ENCODE measurements around the gene C9orf78. TPM values are rescaled to one million over a fixed set of nuclear protein-coding genes. Genes with fewer than 3 reads are reported as not detected.

The C9orf78 gene
- total and polyA plus RNA-seq, 2 of the 8 experiments (the other 6 are each of a cell fraction or from before 2014, with no cell fraction given), result 17.4 to 40.6 TPM

DNA sequence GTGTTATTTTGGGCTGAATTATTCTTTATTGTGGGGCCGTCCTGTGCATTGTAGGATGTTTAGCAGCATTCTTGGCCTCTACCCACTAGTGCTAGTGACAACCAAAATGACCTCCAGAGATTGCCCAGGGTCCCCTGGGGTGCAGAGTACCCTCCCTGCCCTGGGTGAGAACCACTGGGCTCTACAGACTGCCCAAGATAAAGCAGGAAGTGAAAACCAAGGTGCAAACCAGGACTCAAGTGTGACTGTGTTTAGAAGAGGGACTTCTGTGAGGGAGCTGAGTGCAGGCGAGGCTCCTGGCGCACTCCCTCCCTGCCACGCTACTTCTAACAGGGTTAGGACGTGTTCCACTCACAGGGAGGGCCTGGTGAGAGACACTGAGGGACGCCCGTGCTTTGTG, 41.7 kb upstream of the C9orf78 start:
- CTCF ChIA-PET (ENCODE audit: partially characterized antibody), result interaction anchor here (1.0 to 1.8 kb wide), 2 partner anchors 10 to 12 kb away, joined by 5 to 6 read pairs; no protein-coding TSS in a partner anchor
- Histone ChIP-seq H2BK5ac (ENCODE audit: low read depth, low read length) (no peak overlapping the region), H3K4me3 (ENCODE audit: extremely low read depth in 1 of 4, insufficient read depth in 2 of 4, low read depth in 3 of 4, low read length in 4 of 4) (no peak overlapping the region), H3K4ac (replicated peaks; ENCODE audit: insufficient read length, low read depth, low read length) (no peak overlapping the region), H3K27ac (ENCODE audit: low read depth, low read length) (no peak overlapping the region), H3K27me3 (replicated peaks in 1 of 4; ENCODE audit: control insufficient read depth in 3 of 4, extremely low read depth in 1 of 4, insufficient read depth in 3 of 4, low read length in 3 of 4) (no peaks in the 10 kb centered on the region), H2AK5ac (ENCODE audit: low read depth, low read length) (no peak overlapping the region), H3K23me2 (ENCODE audit: low read depth, low read length) (no peaks in the 10 kb centered on the region), H3K23ac (ENCODE audit: insufficient read length) (no peak overlapping the region), H2AFZ (ENCODE audit: low read length) (no peak overlapping the region), H3K79me1 (ENCODE audit: low read depth, low read length) (no peaks in the 10 kb centered on the region), H4K91ac (replicated peaks; ENCODE audit: insufficient read length, low read length) (no peak overlapping the region), H2BK120ac (replicated peaks; ENCODE audit: low read depth, low read length) (no peak overlapping the region), H3K14ac (ENCODE audit: insufficient read length) (no peak overlapping the region), H3K4me1 (replicated peaks in 1 of 4; ENCODE audit: control insufficient read depth in 3 of 4, insufficient read depth in 4 of 4, low read length in 3 of 4) (peaks cover 0 to 5% (median 1%) of the 10 kb centered on the region in 4 experiments; a peak in 1 of 7 replicates), H3K79me2 (ENCODE audit: control insufficient read depth in 1 of 2, insufficient read depth in 2 of 2, low read length in 2 of 2) (no peaks in the 10 kb centered on the region), H3K18ac (ENCODE audit: extremely low read depth, low read length) (no peak overlapping the region), H2BK20ac (ENCODE audit: low read length) (no peak overlapping the region), H4K5ac (ENCODE audit: insufficient read length, low read depth, low read length) (no peak overlapping the region), H4K20me1 (replicated peaks in 1 of 2; ENCODE audit: control insufficient read depth in 1 of 2, insufficient read depth in 2 of 2, low read length in 2 of 2) (peaks cover 0 to 2% of the 10 kb centered on the region in 2 experiments), H3K56ac (replicated peaks; ENCODE audit: insufficient read length, low read depth, low read length) (no peak overlapping the region), H2BK12ac (ENCODE audit: low read depth, low read length) (no peak overlapping the region), H3K9ac (replicated peaks in 1 of 4; ENCODE audit: extremely low read depth in 1 of 4, low read depth in 3 of 4, low read length in 3 of 4) (no peak overlapping the region), H4K8ac (ENCODE audit: extremely low read depth, insufficient read depth, low read length) (no peak overlapping the region), H3K9me3 (ENCODE audit: insufficient read depth in 2 of 2, low read depth in 1 of 2, low read length in 1 of 2) (no peaks in the 10 kb centered on the region), H2BK15ac (ENCODE audit: low read length) (no peak overlapping the region), H3K36me3 (ENCODE audit: control insufficient read depth in 2 of 4, insufficient read depth in 4 of 4, low read length in 3 of 4) (peaks cover 0 to 4% (median 0%) of the 10 kb centered on the region in 4 experiments; a peak in 3 of 8 replicates), H3K4me2 (ENCODE audit: insufficient read depth in 1 of 2, low read depth in 2 of 2, low read length in 2 of 2) (no peak overlapping the region)
- POLR2A ChIA-PET (ENCODE audit: partially characterized antibody), result no interaction called here
- DNase-seq (ENCODE audit: low read depth in 1 of 2, low spot score in 2 of 2) (no peak), FAIRE-seq (no peak)
- no peak for TF ChIP-seq HDAC2 (IDR thresholded peaks at IDR 0.05; ENCODE audit: borderline replicate concordance in 1 of 2, low read depth in 2 of 2, low read length in 2 of 2)
- no peak for TF ChIP-seq KDM5A (IDR thresholded peaks at IDR 0.05; ENCODE audit: low read length)
- no peak for TF ChIP-seq SIN3A (conservative IDR thresholded peaks at IDR 0.05 in 1 of 2, IDR thresholded peaks at IDR 0.05 in 1 of 2; ENCODE audit: low read depth in 1 of 2, low read length in 2 of 2)
- TF ChIP-seq RAD21 (IDR thresholded peaks at IDR 0.05 in 1 of 2, conservative IDR thresholded peaks at IDR 0.05 in 1 of 2; ENCODE audit: low read depth in 2 of 2, low read length in 2 of 2), result no peak
- TF ChIP-seq, protein P1, sequence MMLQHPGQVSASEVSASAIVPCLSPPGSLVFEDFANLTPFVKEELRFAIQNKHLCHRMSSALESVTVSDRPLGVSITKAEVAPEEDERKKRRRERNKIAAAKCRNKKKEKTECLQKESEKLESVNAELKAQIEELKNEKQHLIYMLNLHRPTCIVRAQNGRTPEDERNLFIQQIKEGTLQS (IDR thresholded peaks at IDR 0.05; ENCODE audit: insufficient read depth, low read depth, low read length), result no peak
- TF ChIP-seq ASH2L (IDR thresholded peaks at IDR 0.05; ENCODE audit: low read length), result no peak
- TF ChIP-seq HDAC6 (IDR thresholded peaks at IDR 0.05; ENCODE audit: low read depth, low read length), result no peak
- TF ChIP-seq SRF (IDR thresholded peaks at IDR 0.05; ENCODE audit: low read depth, low read length), result no peak
- TF ChIP-seq, protein P2, sequence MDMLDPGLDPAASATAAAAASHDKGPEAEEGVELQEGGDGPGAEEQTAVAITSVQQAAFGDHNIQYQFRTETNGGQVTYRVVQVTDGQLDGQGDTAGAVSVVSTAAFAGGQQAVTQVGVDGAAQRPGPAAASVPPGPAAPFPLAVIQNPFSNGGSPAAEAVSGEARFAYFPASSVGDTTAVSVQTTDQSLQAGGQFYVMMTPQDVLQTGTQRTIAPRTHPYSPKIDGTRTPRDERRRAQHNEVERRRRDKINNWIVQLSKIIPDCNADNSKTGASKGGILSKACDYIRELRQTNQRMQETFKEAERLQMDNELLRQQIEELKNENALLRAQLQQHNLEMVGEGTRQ (IDR thresholded peaks at IDR 0.05; ENCODE audit: low read length), result no peak
- 75% methylated on average over 7 of the region's 7 CpGs; no CpG with 5 or more reads in 1 of the 2 experiments for WGBS, 2 experiments (ENCODE audit: extremely low coverage in 1 of 2, insufficient coverage in 1 of 2, insufficient read length in 1 of 2, insufficient replicate concordance in 2 of 2, low coverage in 1 of 2, low lambda C conversion rate in 2 of 2, missing lambda C conversion rate in 1 of 2)
